GM12878 (cell line): ENCODE measurements around the gene DRD3. TPM values are rescaled to one million over a fixed set of nuclear protein-coding genes. Genes with fewer than 3 reads are reported as not detected.

ENCODE experiments used
- ATAC-seq: fragments of 200-7000 bp; cut with Tn5 transposase; 3 replicates; pipeline ENCODE4 v1.9.1; 2020; ENCODE audit warnings: mild to moderate bottlenecking, moderate library complexity
- BruUV-seq: library from RNA; stranded (reverse); fragments of 400-500 nt; replicated peaks from 2 replicates; lab custom pipeline; 2021; lab: Mats Ljungman, UMichigan
- CTCF ChIA-PET: fragments of 300-600 bp; sonication (Branson Sonifier 250); formaldehyde crosslinking; extraction: SDS; loops from one replicate; lab custom pipeline; 2021; ENCODE audit warnings: inconsistent platforms; lab: Yijun Ruan, JAX
- POLR2A ChIA-PET: fragments of 350-600 bp; formaldehyde crosslinking; extraction: SDS; loops from one replicate; lab custom pipeline; 2021; ENCODE audit warnings: inconsistent platforms; lab: Charles Lee
- RAD21 ChIA-PET: fragments of 300-600 bp; sonication (Branson Sonifier 250); formaldehyde crosslinking; loops from one replicate; lab custom pipeline; 2023; ENCODE audit warnings: antibody characterized with exemption; ENCODE audit not compliant: unreplicated experiment; lab: Charles Lee
- SMC1A ChIA-PET: fragments of 300-600 bp; sonication (Branson Sonifier 250); formaldehyde crosslinking; loops from one replicate; lab custom pipeline; 2023; ENCODE audit not compliant: unreplicated experiment, uncharacterized antibody; lab: Charles Lee
- DNase-seq: peaks from one replicate; pipeline ENCODE4 v3.0.0-alpha.2; 2011; ENCODE audit warnings: low read depth, low spot score
- FAIRE-seq: peaks from 3 replicates; lab custom pipeline; 2011; peaks lifted over from hg19 to GRCh38; lab: Jason Lieb, UNC
- H2AFZ ChIP-seq: 2 replicates; pipeline ENCODE4 v1.6.0; 2011; ENCODE audit warnings: low read depth, low read length, control low read depth; ENCODE audit not compliant: control insufficient read depth
- H3K27ac ChIP-seq: 2 replicates; pipeline ENCODE4 v1.5.1; 2011; ENCODE audit warnings: control low read depth; ENCODE audit not compliant: control insufficient read depth, insufficient read depth
- H3K27me3 ChIP-seq, 2 experiments: replicated peaks in 1 of 2; 2 replicates each; pipeline versions ENCODE4 v1.6.0 to v1.6.1; 2011; ENCODE audit warnings: low read length in 1 of 2; ENCODE audit not compliant: control insufficient read depth in 2 of 2, insufficient read depth in 2 of 2
- H3K36me3 ChIP-seq, 2 experiments: 2 replicates each; pipeline ENCODE4 v1.5.1; 2011; ENCODE audit warnings: low read length in 1 of 2; ENCODE audit not compliant: control insufficient read depth in 2 of 2, insufficient read depth in 2 of 2
- H3K4me1 ChIP-seq: 2 replicates; pipeline ENCODE4 v1.6.1; 2011; ENCODE audit warnings: mild to moderate bottlenecking, low read length, moderate library complexity, mixed read lengths; ENCODE audit not compliant: control insufficient read depth, insufficient read depth
- H3K4me2 ChIP-seq: 2 replicates; pipeline ENCODE4 v1.6.0; 2011; ENCODE audit warnings: control low read depth; ENCODE audit not compliant: control insufficient read depth, insufficient read depth
- H3K4me3 ChIP-seq: fragments of 200-600 bp; sonication (generic); 2 replicates; pipeline ENCODE4 v1.5.1; 2016
- H3K79me2 ChIP-seq: 2 replicates; pipeline ENCODE4 v1.6.0; 2011; ENCODE audit warnings: low read length; ENCODE audit not compliant: control insufficient read depth, insufficient read depth
- H3K9ac ChIP-seq: 2 replicates; pipeline ENCODE4 v1.8.0; 2011; ENCODE audit warnings: low read length, control low read depth, mixed read lengths; ENCODE audit not compliant: control insufficient read depth, insufficient read depth
- H3K9me3 ChIP-seq: replicated peaks from 3 replicates; pipeline ENCODE4 v1.5.1; 2011; ENCODE audit warnings: mild to moderate bottlenecking, low read length; ENCODE audit not compliant: control insufficient read depth, insufficient read depth
- H4K20me1 ChIP-seq: 2 replicates; pipeline ENCODE4 v1.6.0; 2011; ENCODE audit not compliant: control insufficient read depth, insufficient read depth
- E4F1 ChIP-seq: fragments of 450-650 bp; IDR thresholded peaks from 2 replicates; pipeline ENCODE4 v1.6.1; 2018; ENCODE audit warnings: borderline replicate concordance, mild to moderate bottlenecking; ENCODE audit not compliant: partially characterized antibody
- EGR1 ChIP-seq, 2 experiments: IDR thresholded peaks; 1 replicate in 1 of 2; 2 replicates in 1 of 2; pipeline ENCODE4 v1.6.1; 2011 to 2012; ENCODE audit warnings: low read depth in 2 of 2, low read length in 2 of 2, borderline replicate concordance in 1 of 2, mild to moderate bottlenecking in 1 of 2, moderate library complexity in 1 of 2
- MTA2 ChIP-seq: fragments of 450-650 bp; IDR thresholded peaks from 2 replicates; pipeline ENCODE4 v1.6.1; 2016; ENCODE audit warnings: low read depth, mild to moderate bottlenecking, moderate library complexity
- NR2C2 ChIP-seq: IDR thresholded peaks from 2 replicates; pipeline ENCODE4 v1.6.1; 2011; ENCODE audit warnings: borderline replicate concordance, low read depth; ENCODE audit not compliant: control insufficient read depth, insufficient read length
- POLR2AphosphoS5 ChIP-seq: IDR thresholded peaks from 2 replicates; pipeline ENCODE4 v1.6.1; 2011; ENCODE audit warnings: mild to moderate bottlenecking, low read length, inconsistent platforms
- TAF1 ChIP-seq: IDR thresholded peaks from 2 replicates; pipeline ENCODE4 v1.6.1; 2011; ENCODE audit warnings: mild to moderate bottlenecking, low read depth, low read length, borderline replicate concordance
- WGBS: methylation state at CpG from one replicate; pipeline ENCODE4 v1.1.6; 2016; ENCODE audit warnings: low lambda C conversion rate; ENCODE audit not compliant: insufficient replicate concordance, insufficient coverage; ENCODE audit errors: missing lambda C conversion rate; 5-methylcytosine and 5-hydroxymethylcytosine counted together
- in situ Hi-C: fragments of 300-500 bp; cut with MboI; formaldehyde crosslinking; loops from 9 replicates; pipeline ENCODE4 v1.14.3; 2018; ENCODE audit warnings: mixed read lengths
- intact Hi-C: fragments of 100-400 bp; cut with micrococcal nuclease; formaldehyde crosslinking; loops from one replicate; pipeline ENCODE4 v1.14.2; 2022; ENCODE audit not compliant: unreplicated experiment
- polyA plus RNA-seq, 11 experiments: library from polyadenylated mRNA; depleted of rRNA in 4 of 11; unstranded in 6 of 11; stranded (reverse) in 5 of 11; fragments of >200 nt; fragmentation: Nextera tagmentation in 4 of 11; fragmentation: Illumina TruSeq in 1 of 11; extraction: Ambion mirVana in 4 of 11; extraction: Trizol in 1 of 11; gene quantifications; 1 replicate in 1 of 11; 2 replicates in 10 of 11; pipeline versions ENCODE4 v1.2.1 to v1.2.3, GENCODE V29; 2011 to 2016; ENCODE audit warnings: inconsistent platforms in 2 of 11, missing spikeins in 2 of 11, low read depth in 1 of 11
- total RNA-seq, 4 experiments: library from RNA; depleted of rRNA in 3 of 4; stranded (reverse); fragments of >200 nt in 3 of 4; fragmentation: Illumina TruSeq in 1 of 4; extraction: Trizol in 1 of 4; gene quantifications; 2 replicates each; pipeline versions ENCODE4 v1.2.1 to v1.2.3, GENCODE V29; 2013 to 2021
- TF ChIP-seq, protein P1 (sequence below): fragments of 450-650 bp; formaldehyde crosslinking; IDR thresholded peaks from 2 replicates; pipeline ENCODE4 v1.5.0; 2022; ENCODE audit warnings: mild to moderate bottlenecking, missing genetic modification characterization

Gene DRD3
- total and polyA plus RNA-seq, 10 of the 15 experiments (the other 5 are each of a cell fraction or from before 2014, with no cell fraction given): not detected

- no peaks in the 10 kb centered on the region for H3K79me2 ChIP-seq
- no peak for FAIRE-seq
- in situ Hi-C loops: no loop called here
- H3K9ac ChIP-seq: no peak overlapping the region
- H3K4me1 ChIP-seq: peaks cover 6% of the 10 kb centered on the region
- ChIA-PET RAD21 (no interaction called here), POLR2A (no interaction called here), CTCF (interaction anchor here (0.6 to 1.2 kb wide), 3 partner anchors 10 to 212 kb away, joined by 3 to 4 read pairs (median 3); no protein-coding TSS in a partner anchor), SMC1A (interaction anchor here (2.7 kb wide), 1 partner anchor 11 kb away, joined by 9 read pairs; no protein-coding TSS in a partner anchor)
- 56% methylated on average over 3 of the region's 3 CpGs for WGBS
- no peak for DNase-seq
- intact Hi-C loops: no loop called here
- no peak overlapping the region for H3K4me2 ChIP-seq
- no peaks in the 10 kb centered on the region; the same call in 2 of the 3 replicates for H3K9me3 ChIP-seq
- H2AFZ ChIP-seq: no peak overlapping the region
- H3K36me3 ChIP-seq: no peaks in the 10 kb centered on the region
- BruUV-seq: no TSS peak
- no peak overlapping the region for H3K4me3 ChIP-seq
- ATAC-seq: no peak
- TF ChIP-seq NR2C2 (no peak), TAF1 (no peak), MTA2 (no peak), E4F1 (no peak), POLR2AphosphoS5 (no peak), EGR1 (IDR thresholded peaks at IDR 0.05; ENCODE audit: borderline replicate concordance in 1 of 2, low read depth in 2 of 2, low read length in 2 of 2) (no peak)
- TF ChIP-seq, protein P1, sequence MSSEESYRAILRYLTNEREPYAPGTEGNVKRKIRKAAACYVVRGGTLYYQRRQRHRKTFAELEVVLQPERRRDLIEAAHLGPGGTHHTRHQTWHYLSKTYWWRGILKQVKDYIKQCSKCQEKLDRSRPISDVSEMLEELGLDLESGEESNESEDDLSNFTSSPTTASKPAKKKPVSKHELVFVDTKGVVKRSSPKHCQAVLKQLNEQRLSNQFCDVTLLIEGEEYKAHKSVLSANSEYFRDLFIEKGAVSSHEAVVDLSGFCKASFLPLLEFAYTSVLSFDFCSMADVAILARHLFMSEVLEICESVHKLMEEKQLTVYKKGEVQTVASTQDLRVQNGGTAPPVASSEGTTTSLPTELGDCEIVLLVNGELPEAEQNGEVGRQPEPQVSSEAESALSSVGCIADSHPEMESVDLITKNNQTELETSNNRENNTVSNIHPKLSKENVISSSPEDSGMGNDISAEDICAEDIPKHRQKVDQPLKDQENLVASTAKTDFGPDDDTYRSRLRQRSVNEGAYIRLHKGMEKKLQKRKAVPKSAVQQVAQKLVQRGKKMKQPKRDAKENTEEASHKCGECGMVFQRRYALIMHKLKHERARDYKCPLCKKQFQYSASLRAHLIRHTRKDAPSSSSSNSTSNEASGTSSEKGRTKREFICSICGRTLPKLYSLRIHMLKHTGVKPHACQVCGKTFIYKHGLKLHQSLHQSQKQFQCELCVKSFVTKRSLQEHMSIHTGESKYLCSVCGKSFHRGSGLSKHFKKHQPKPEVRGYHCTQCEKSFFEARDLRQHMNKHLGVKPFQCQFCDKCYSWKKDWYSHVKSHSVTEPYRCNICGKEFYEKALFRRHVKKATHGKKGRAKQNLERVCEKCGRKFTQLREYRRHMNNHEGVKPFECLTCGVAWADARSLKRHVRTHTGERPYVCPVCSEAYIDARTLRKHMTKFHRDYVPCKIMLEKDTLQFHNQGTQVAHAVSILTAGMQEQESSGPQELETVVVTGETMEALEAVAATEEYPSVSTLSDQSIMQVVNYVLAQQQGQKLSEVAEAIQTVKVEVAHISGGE (CRISPR knock-in tag): no peak
- TF ChIP-seq, all 136 proteins: peak for 0
- Histone ChIP-seq H3K27me3 (no peaks in the 10 kb centered on the region; a peak in 2 of 4 replicates), H4K20me1 (no peaks in the 10 kb centered on the region), H3K27ac (no peak overlapping the region)
Measured at GRCh38 chr3:114206342-114206741, 27.5 kb upstream of the DRD3 start.
